RWPE1 (cell line): ENCODE data around the gene DOCK9.
"Not testable (repeated sequence)": the region's sequence is repeated elsewhere in the genome, so short reads cannot be mapped to it uniquely, and the experiment has no call there.

Source experiments
- CTCF ChIA-PET: fragments of 350-600 bp; sonication (Branson Sonifier 250); formaldehyde crosslinking; extraction: SDS; loops from one replicate; lab custom pipeline; 2021; lab: Yijun Ruan, JAX
- POLR2A ChIA-PET: fragments of 400-600 bp; formaldehyde crosslinking; extraction: SDS; loops from one replicate; lab custom pipeline; 2020; ENCODE audit warnings: antibody characterized with exemption; ENCODE audit not compliant: low non-redundant PET; lab: Yijun Ruan, JAX
- DNase-seq: peaks from one replicate; pipeline ENCODE4 v3.0.0; 2012; ENCODE audit warnings: low spot score
- H3K27ac ChIP-seq: fragments of 450-650 bp; 2 replicates; pipeline ENCODE4 v1.5.1; 2017
- CTCF ChIP-seq: fragments of 450-650 bp; conservative IDR thresholded peaks from 2 replicates; pipeline ENCODE4 v1.5.1; 2017; ENCODE audit warnings: low read depth, mild to moderate bottlenecking

Gene DOCK9

GRCh38 chr13:98906746-98907502 lies 70.9 kb downstream of the DOCK9 start:
- POLR2A ChIA-PET = no interaction called here
- no peak for DNase-seq
- no peak for TF ChIP-seq CTCF
- CTCF ChIA-PET = no interaction called here
- H3K27ac ChIP-seq = no peak overlapping the region

GRCh38 chr13:98905199-98905598 lies 72.7 kb downstream of the DOCK9 start:
- POLR2A ChIA-PET = no interaction called here
- TF ChIP-seq CTCF = no peak
- DNase-seq = no peak
- CTCF ChIA-PET = no interaction called here
- H3K27ac ChIP-seq = no peak overlapping the region

DNA sequence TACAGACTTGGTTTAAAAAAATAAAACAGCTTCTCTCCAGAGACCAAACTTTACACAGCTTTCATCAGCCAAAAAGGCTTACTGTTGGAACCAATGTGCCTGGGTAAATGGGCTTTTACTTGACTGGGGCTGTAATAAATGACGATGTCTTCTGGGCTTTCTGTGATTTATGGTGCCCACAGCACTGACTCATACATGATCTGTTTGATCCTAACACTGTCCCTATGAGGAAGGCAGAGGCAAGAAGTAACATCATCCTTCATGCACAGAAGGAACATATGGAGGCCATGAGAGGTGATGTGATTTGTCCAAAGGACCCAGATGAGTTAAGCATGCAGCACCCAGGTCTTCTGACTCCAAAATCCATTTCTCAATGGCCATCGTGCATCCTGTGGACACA lies 77.4 kb downstream of the DOCK9 start:
- DNase-seq = no peak
- no peak for TF ChIP-seq CTCF
- H3K27ac ChIP-seq = no peak overlapping the region
- ChIA-PET POLR2A (no interaction called here), CTCF (interaction anchor here (0.6 kb wide), 2 partner anchors 102 to 764 kb away, joined by 3 read pairs; no protein-coding TSS in a partner anchor)

DNA sequence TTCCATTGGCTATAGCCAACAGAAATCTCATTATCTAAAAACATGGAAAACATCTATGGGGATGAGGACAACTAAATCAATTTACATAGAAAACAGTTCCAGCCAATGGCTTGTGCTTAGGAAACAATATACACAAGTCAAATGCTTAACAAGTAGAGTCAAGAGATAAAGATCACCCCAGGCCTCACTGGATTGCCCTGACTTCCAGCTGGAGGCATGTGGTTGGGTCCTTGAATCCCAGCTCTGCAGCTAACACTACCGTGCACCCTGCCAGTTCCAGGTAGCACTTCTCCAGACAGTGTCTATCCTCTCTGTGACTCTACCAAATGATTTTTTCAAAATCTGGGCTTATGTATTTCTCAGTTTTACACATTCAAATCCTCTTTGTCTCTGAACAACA lies 80.2 kb downstream of the DOCK9 start:
- ChIA-PET POLR2A (no interaction called here), CTCF (no interaction called here)
- no peak for DNase-seq

GRCh38 chr13:98896868-98897144 lies 81.1 kb downstream of the DOCK9 start:
- no peak for TF ChIP-seq CTCF
- no peak for DNase-seq
- H3K27ac ChIP-seq = no peak overlapping the region
- CTCF ChIA-PET = no interaction called here
- POLR2A ChIA-PET = no interaction called here

More for the DNA sequence above, 80.2 kb downstream of the DOCK9 start:
- no peak for TF ChIP-seq CTCF
- no peak overlapping the region for H3K27ac ChIP-seq

- CTCF ChIA-PET = no interaction called here
- DNase-seq = no peak
- POLR2A ChIA-PET = no interaction called here
- TF ChIP-seq CTCF = no peak
- no peak overlapping the region for H3K27ac ChIP-seq
Measured at GRCh38 chr13:98896083-98896867, 81.6 kb downstream of the DOCK9 start.

DNA sequence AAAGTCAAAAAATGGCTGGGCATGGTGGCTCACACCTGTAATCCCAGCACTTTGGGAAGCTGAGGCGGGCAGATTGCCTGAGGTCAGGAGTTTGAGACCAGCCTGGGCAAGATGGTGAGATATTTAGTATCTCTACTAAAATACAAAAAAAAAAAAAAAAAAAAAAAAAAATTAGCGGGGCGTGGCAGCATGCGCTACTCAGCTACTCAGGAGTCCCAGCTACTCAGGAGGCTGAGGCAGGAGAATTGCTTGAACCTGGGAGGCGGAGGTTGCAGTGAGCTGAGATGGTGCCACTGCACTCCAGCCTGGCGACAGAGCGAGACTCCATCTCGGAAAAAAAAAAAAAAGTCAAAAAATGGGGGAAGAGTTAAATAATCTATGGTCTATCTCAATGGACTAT lies 83.0 kb downstream of the DOCK9 start:
- DNase-seq, CTCF ChIA-PET, H3K27ac ChIP-seq, POLR2A ChIA-PET: not testable (repeated sequence)
